ENCODE measurements around the gene HLA-DMB. TPM values are rescaled to one million over a fixed set of nuclear protein-coding genes. Genes with fewer than 3 reads are reported as not detected.

The HLA-DMB gene
- total RNA-seq (2022; extraction: Qiagen RNA extraction; ENCODE audit: low read depth): 0.96 to 2.3 TPM (median 1.8 TPM) in 5 replicates

DNA sequence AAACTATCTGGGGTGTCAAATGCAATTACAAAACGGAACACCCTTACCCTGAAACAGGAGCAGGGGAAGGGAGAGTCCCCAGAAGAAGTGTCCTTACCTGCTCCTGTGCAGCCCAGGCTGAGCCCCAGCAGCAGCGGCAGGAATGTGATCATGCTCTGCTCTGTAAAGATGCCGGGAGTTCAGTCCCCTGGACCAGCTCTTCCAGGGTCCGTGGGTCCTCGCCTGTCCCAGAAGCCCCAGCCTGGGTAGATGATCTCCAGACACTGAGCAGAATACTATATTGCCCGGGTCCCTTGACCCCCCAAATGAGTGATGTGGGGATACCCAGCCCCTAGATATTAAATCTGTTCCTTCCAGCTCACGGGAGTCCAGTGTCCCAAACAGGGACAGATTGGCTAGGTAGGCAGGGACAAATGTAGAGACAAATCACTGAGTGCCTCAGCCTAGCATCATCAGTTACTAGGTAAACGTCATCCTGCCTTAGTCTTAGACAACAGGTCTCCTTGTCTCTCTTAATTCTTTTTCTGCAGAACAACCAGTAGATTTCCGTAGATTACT, at the start of gene HLA-DMB:
Gene HLA-DMB (minus strand): TSS at position 373 of the 558 bp plus-strand sequence. CDS start 221 bp downstream, at position 152.

DNA sequence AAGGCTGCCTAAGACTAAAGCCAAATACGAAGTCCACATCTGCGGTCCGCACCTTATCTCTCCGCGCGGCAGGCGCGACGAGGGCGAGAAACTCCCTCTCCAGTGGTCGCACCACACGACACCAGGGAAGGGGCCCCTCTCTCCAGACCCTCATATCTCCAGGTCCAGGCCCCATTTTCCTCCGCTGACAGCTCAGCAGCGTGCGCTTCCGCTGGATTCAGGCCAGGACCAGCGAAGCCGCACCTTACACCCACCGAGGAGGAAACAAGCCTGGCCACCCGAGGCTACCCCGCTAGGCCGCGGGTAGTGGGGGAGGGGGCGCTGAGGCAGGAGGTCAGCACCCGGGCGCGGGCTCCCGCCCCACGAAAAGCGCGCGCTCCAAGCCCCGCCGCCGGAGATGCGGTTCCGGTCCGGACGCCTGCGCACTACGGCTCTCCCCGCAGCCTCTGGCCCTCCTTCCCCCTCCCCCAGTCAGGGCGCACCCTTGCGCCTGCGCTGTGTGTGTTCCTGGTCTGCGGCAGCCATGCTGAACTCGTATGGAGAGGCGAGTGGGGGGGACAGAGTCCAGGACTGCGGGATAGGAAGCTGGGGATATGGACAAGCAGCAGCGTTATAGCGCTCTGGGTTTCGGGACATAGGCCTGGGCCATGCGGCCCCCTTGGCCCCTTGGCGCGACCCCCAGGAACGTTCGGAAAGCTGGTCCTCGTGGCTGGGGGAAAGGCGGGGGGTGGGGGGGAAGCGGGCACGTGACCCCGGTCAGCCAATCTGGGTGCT, 27.5 kb upstream of the HLA-DMB start, which contains the start of gene BRD2:
Gene BRD2 (plus strand): TSS at position 502 of the 774 bp plus-strand sequence. CDS start 4,305 bp downstream, outside the sequence.

DNA sequence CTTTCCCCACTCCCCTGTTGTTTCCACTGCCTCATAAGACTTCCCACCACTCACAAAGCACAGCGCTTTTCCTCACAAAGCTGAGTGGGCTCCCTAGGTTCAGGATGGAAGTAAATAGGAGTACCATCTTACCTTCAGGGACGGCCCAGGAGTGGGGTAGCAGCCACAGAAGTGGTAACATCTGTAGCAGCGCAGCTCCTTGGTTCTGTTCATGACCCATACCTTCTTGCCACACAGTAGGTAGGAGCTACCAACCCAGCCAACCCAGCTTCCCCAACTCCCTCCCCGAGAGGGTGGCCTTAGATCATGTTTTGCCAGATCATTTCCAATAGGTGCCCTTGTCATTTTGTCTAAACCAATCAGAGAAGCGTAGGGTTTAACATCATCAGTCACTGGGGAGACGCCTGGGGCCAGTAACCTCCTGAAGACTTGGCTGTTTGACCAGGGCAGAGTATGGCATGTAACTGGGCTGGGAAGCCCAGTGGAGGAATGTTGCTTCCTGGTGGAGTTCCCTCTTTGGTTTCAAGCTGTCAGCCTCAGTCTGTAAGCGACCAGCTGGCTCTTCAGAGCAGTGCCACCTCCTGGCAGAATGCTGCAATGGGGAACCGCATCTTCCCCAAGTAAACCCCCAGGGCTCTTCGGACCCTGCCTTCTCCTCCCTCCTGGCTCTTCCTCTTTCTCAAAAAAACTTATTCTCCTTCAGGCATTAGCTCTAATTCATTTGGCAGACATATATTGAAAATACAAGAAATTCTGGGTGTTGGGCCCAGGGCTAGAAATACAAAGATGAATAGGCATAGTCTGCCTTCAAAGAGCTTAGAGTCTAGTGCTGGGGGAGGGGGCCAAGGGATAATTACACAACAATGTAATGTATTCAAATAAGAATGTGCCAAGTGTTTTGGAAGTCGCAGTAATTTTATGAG, 12.2 kb upstream of the HLA-DMB start, which contains the start of gene HLA-DMA:
Gene HLA-DMA (minus strand): TSS at position 281 of the 923 bp plus-strand sequence. CDS start 61 bp downstream, at position 220.

Other genes starting within 250 kb of the HLA-DMB start
- not detected in 5 replicates for gene HLA-DQA2, start 199.6 kb downstream of the HLA-DMB start, total RNA-seq (2022; extraction: Qiagen RNA extraction; ENCODE audit: low read depth)
- gene HLA-DQB2, start 177.5 kb downstream of the HLA-DMB start, total RNA-seq (2022; extraction: Qiagen RNA extraction; ENCODE audit: low read depth): not detected in 5 replicates
- 0.10 to 0.29 TPM (median 0.22 TPM) in 3 of 5 replicates, not detected in the others for gene HLA-DOB, start 124.0 kb downstream of the HLA-DMB start, total RNA-seq (2022; extraction: Qiagen RNA extraction; ENCODE audit: low read depth)
- 15.5 to 24.9 TPM (median 20.7 TPM) in 5 replicates for gene TAP2, start 102.3 kb downstream of the HLA-DMB start, total RNA-seq (2022; extraction: Qiagen RNA extraction; ENCODE audit: low read depth)
- 18.8 to 23.8 TPM (median 19.6 TPM) in 5 replicates for gene PSMB8, start 97.0 kb downstream of the HLA-DMB start, total RNA-seq (2022; extraction: Qiagen RNA extraction; ENCODE audit: low read depth)
- gene TAP1, start 87.3 kb downstream of the HLA-DMB start, total RNA-seq (2022; extraction: Qiagen RNA extraction; ENCODE audit: low read depth): 32.7 to 36.3 TPM (median 35.2 TPM) in 5 replicates
- 15.7 to 22.6 TPM (median 17.9 TPM) in 5 replicates for gene PSMB9, start 86.8 kb downstream of the HLA-DMB start, total RNA-seq (2022; extraction: Qiagen RNA extraction; ENCODE audit: low read depth)
- gene HLA-DMA, start 12.1 kb upstream of the HLA-DMB start, total RNA-seq (2022; extraction: Qiagen RNA extraction; ENCODE audit: low read depth): 2.4 to 3.8 TPM (median 3.0 TPM) in 5 replicates
- 135 to 175 TPM (median 143 TPM) in 5 replicates for gene BRD2, start 27.6 kb upstream of the HLA-DMB start, total RNA-seq (2022; extraction: Qiagen RNA extraction; ENCODE audit: low read depth)
- not detected in 5 replicates for gene HLA-DOA, start 68.6 kb upstream of the HLA-DMB start, total RNA-seq (2022; extraction: Qiagen RNA extraction; ENCODE audit: low read depth)
- not detected in 5 replicates for gene HLA-DPA1, start 132.6 kb upstream of the HLA-DMB start, total RNA-seq (2022; extraction: Qiagen RNA extraction; ENCODE audit: low read depth)
- gene HLA-DPB1, start 135.0 kb upstream of the HLA-DMB start, total RNA-seq (2022; extraction: Qiagen RNA extraction; ENCODE audit: low read depth): not detected in 5 replicates

Data from A549 treated with CpdA at 1 μM for 4 hours (cell line).